Uterus (tissue), 2 donors: ENCODE measurements around the gene ZNF710.

Experiments
- CTCF ChIP-seq, 4 experiments: fragments of 200-600 bp in 2 of 4; fragments of 450-650 bp in 2 of 4; sonication (generic) in 2 of 4; IDR thresholded peaks; one replicate each; pipeline ENCODE4 v1.5.1; 2016 to 2019; ENCODE audit warnings: antibody characterized with exemption in 4 of 4, mild to moderate bottlenecking in 2 of 4, moderate library complexity in 1 of 4
- POLR2A ChIP-seq, 2 donors: fragments of 450-650 bp; IDR thresholded peaks; one replicate each; pipeline ENCODE4 v1.6.1; 2016; ENCODE audit warnings: antibody characterized with exemption in 2 of 2, mild to moderate bottlenecking in 1 of 2, moderate library complexity in 1 of 2

GRCh38 chr15:90008607-90009006 is 7.5 kb downstream of the ZNF710 start:
- no peak for TF ChIP-seq CTCF (IDR thresholded peaks at IDR 0.05)
- TF ChIP-seq POLR2A (IDR thresholded peaks at IDR 0.05) = no peak
